Measurements from ENCODE around the gene PRR20G. TPM values are rescaled to one million over a fixed set of nuclear protein-coding genes. Genes with fewer than 3 reads are reported as not detected.

Gene PRR20G
- total RNA-seq, 1 donor from 2014 or later = 0.75 TPM

DNA sequence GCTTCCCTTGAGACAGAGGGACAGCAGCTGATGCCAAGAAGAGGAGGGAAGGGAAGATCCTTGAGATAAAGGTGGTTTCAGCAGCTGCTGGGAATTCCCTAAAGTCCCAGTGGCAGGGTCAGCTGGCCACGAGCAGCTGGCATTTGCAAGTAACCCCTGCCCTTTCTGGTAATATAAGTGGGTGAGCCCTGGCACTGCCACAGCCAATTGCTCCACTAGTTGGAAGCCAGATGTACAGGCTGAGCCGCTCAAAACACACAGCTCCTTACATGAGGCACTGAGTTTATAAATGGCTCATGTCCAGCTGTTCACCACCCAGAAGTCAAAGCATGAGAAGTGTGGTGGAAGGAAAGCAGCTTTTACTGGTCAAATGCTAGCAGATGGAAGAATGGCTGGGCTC is 35.4 kb downstream of the PRR20G start:
- TF ChIP-seq, protein P1, sequence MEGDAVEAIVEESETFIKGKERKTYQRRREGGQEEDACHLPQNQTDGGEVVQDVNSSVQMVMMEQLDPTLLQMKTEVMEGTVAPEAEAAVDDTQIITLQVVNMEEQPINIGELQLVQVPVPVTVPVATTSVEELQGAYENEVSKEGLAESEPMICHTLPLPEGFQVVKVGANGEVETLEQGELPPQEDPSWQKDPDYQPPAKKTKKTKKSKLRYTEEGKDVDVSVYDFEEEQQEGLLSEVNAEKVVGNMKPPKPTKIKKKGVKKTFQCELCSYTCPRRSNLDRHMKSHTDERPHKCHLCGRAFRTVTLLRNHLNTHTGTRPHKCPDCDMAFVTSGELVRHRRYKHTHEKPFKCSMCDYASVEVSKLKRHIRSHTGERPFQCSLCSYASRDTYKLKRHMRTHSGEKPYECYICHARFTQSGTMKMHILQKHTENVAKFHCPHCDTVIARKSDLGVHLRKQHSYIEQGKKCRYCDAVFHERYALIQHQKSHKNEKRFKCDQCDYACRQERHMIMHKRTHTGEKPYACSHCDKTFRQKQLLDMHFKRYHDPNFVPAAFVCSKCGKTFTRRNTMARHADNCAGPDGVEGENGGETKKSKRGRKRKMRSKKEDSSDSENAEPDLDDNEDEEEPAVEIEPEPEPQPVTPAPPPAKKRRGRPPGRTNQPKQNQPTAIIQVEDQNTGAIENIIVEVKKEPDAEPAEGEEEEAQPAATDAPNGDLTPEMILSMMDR (IDR thresholded peaks at IDR 0.05; ENCODE audit: insufficient read depth, low read length, poor library complexity, severe bottlenecking) = no peak
- Histone ChIP-seq H3K36me3 (ENCODE audit: control insufficient read depth, insufficient read depth, low read length) (no peaks in the 10 kb centered on the region), H3K4me3 (ENCODE audit: low read depth, low read length) (no peak overlapping the region), H3K27me3 (ENCODE audit: control insufficient read depth, insufficient read depth, low read length) (peaks cover 6% of the 10 kb centered on the region)
- DNase-seq (ENCODE audit: low read depth) = no peak

DNA sequence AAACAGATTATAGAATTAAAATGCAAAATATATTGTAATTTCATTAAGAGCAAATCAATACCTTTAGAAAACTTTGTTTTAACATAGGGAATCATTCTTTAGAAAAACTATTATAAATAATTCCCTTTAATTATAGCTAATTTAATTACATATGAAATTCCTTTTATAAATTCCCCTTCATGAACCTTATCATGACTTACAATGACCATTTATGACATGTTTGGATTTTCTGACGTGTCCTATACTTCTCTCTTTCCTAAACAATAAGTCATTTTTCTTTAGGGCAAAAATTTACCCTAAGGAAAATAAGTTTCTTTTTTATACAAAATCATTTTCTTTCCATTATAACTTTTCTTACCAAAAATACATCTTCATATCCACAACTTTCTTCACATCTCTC is 37.8 kb downstream of the PRR20G start:
- Histone ChIP-seq H3K36me3 (ENCODE audit: control insufficient read depth, insufficient read depth, low read length) (no peaks in the 10 kb centered on the region), H3K4me3 (ENCODE audit: low read depth, low read length) (no peak overlapping the region), H3K27me3 (ENCODE audit: control insufficient read depth, insufficient read depth, low read length) (peaks cover 6% of the 10 kb centered on the region)
- TF ChIP-seq, protein P1 (IDR thresholded peaks at IDR 0.05; ENCODE audit: insufficient read depth, low read length, poor library complexity, severe bottlenecking) = no peak
- no peak for DNase-seq (ENCODE audit: low read depth)

DNA sequence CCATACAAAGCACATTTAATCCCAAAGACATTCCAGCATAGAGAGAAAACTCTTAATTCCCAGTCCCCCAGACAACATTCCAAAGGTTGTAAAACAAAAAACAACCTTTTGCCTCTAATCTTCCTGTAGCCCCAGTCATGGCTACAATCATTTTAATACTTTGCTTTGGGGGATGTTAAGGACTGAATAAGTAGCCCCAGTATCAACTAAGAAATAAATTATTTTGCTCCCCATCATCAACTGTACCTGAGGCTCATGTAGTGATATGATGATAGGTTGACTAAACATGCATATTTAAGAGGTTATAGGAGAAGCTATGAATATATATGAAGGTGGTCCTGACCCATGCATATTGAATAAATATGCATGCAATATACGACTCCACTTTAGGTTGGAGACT is 40.6 kb downstream of the PRR20G start:
- Histone ChIP-seq H3K27me3 (ENCODE audit: control insufficient read depth, insufficient read depth, low read length) (no peaks in the 10 kb centered on the region), H3K36me3 (ENCODE audit: control insufficient read depth, insufficient read depth, low read length) (no peaks in the 10 kb centered on the region), H3K4me3 (ENCODE audit: low read depth, low read length) (no peak overlapping the region)
- TF ChIP-seq, protein P1 (IDR thresholded peaks at IDR 0.05; ENCODE audit: insufficient read depth, low read length, poor library complexity, severe bottlenecking) = no peak
- no peak for DNase-seq (ENCODE audit: low read depth)

DNA sequence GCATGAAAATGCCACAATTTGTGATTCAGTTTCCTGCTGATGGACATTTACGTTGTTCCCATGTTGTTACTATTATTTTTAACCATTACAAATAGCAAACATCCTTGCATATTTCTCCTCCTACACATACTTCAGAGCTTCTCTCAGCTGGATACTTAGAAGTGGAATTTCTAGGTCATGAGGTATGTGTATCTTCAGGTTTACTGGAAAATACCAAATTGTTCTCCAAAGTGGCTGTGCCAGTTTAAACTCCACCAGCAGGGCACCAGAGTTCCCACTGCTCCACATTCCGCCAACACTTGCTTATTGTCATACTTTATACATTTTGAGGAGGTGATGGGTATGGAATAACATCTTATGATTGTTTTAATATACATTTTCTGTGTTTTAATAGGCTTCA is 49.2 kb downstream of the PRR20G start:
- no peak overlapping the region for H3K4me3 ChIP-seq (ENCODE audit: low read depth, low read length)
- no peaks in the 10 kb centered on the region for H3K36me3 ChIP-seq (ENCODE audit: control insufficient read depth, insufficient read depth, low read length)
- no peaks in the 10 kb centered on the region for H3K27me3 ChIP-seq (ENCODE audit: control insufficient read depth, insufficient read depth, low read length)
- no peak for DNase-seq (ENCODE audit: low read depth)
- TF ChIP-seq, protein P1 (IDR thresholded peaks at IDR 0.05; ENCODE audit: insufficient read depth, low read length, poor library complexity, severe bottlenecking) = no peak

DNA sequence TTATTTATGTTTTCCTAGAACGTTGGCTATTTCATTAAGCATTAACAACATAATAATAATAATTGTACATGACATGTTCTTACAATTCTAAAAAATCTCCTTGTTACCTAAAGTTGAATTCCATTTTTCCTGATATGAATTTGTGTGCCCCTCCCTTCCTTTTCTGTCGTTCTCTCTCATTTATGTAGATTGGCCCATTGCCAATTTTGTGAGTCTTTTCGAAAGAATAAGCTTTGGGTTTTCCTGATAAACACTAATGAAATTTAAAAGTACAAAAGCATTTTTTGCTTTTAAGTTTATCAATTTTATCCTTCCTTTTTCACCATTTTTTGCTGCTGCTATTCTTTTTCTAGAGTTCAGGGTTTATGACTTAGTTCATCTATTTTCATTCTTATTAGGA is 50.0 kb downstream of the PRR20G start:
- no peaks in the 10 kb centered on the region for H3K36me3 ChIP-seq (ENCODE audit: control insufficient read depth, insufficient read depth, low read length)
- H3K4me3 ChIP-seq (ENCODE audit: low read depth, low read length) = no peak overlapping the region
- no peaks in the 10 kb centered on the region for H3K27me3 ChIP-seq (ENCODE audit: control insufficient read depth, insufficient read depth, low read length)
- DNase-seq (ENCODE audit: low read depth) = no peak
- TF ChIP-seq, protein P1 (IDR thresholded peaks at IDR 0.05; ENCODE audit: insufficient read depth, low read length, poor library complexity, severe bottlenecking) = no peak

DNA sequence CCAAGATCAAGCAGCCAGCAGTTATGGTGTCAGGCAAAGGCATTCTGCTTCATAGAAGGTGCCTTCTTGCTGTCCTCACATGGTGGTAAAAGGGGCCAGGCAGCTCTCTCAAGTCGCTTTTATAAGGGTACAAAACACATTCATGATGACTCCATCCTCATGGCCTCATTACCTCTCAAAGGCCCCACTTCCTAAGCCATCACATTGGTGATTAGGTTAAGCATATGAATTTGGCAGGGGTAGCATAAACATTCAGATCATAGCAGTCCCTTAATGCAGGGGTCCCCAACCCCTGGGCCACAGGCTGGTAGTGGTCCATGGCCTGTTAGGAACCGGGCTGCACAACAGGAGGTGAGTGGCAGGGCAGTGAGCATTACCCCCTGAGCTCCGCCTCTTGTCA is 52.1 kb downstream of the PRR20G start:
- DNase-seq (ENCODE audit: low read depth) = no peak
- Histone ChIP-seq H3K4me3 (ENCODE audit: low read depth, low read length) (no peak overlapping the region), H3K27me3 (ENCODE audit: control insufficient read depth, insufficient read depth, low read length) (no peaks in the 10 kb centered on the region), H3K36me3 (ENCODE audit: control insufficient read depth, insufficient read depth, low read length) (no peaks in the 10 kb centered on the region)
- TF ChIP-seq, protein P1 (IDR thresholded peaks at IDR 0.05; ENCODE audit: insufficient read depth, low read length, poor library complexity, severe bottlenecking) = no peak
